Liver (tissue), 3 donors: ENCODE measurements around the gene STXBP6.

Experiments
- EGR1 ChIP-seq, 2 donors: IDR thresholded peaks; 2 replicates each; pipeline ENCODE4 v1.6.1; 2016 to 2018; ENCODE audit warnings: antibody characterized with exemption in 2 of 2, low read depth in 2 of 2
- FOXA1 ChIP-seq: IDR thresholded peaks from 2 replicates; pipeline ENCODE4 v1.6.1; 2016; ENCODE audit warnings: antibody characterized with exemption
- RXRA ChIP-seq, 2 donors: IDR thresholded peaks; 2 replicates each; pipeline ENCODE4 v1.6.1; 2017 to 2018; ENCODE audit warnings: antibody characterized with exemption in 2 of 2, mild to moderate bottlenecking in 1 of 2
- TF ChIP-seq, protein P1 (sequence below): fragments of 150-350 bp; IDR thresholded peaks from 2 replicates; pipeline ENCODE4 v1.5.1; 2017; ENCODE audit warnings: improper control_type of control experiment, low read depth, low read length; ENCODE audit not compliant: missing input control
- donor health status: healthy.
- donor health status: healthy.

DNA sequence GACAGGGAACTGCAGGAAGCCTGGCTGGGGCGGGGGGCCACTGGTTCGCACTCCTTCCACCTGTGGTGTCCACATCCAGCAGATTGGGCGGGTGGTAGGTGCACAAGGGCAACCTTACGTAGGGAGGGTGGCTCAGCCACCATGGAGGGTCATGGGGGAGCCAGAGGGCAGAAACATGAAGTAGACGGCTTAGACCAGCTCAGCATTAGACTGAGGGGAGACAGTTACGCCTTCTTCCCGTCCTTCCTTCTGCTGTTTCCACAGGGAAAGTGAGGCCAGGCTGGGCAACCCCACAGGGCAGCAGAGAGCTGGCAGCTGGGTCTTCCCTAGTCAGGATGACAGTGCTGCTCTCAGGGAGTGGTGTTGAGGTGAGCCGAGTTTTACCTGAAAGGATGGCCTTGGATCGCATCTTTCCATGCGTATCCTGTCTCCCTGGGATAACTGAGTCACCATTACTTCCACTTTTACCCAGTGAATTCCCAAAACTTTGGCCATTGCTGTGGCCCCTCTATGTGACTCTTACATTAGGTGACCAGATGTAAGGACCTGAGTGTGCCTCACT, 245.9 kb downstream of the STXBP6 start:
- TF ChIP-seq, protein P1, sequence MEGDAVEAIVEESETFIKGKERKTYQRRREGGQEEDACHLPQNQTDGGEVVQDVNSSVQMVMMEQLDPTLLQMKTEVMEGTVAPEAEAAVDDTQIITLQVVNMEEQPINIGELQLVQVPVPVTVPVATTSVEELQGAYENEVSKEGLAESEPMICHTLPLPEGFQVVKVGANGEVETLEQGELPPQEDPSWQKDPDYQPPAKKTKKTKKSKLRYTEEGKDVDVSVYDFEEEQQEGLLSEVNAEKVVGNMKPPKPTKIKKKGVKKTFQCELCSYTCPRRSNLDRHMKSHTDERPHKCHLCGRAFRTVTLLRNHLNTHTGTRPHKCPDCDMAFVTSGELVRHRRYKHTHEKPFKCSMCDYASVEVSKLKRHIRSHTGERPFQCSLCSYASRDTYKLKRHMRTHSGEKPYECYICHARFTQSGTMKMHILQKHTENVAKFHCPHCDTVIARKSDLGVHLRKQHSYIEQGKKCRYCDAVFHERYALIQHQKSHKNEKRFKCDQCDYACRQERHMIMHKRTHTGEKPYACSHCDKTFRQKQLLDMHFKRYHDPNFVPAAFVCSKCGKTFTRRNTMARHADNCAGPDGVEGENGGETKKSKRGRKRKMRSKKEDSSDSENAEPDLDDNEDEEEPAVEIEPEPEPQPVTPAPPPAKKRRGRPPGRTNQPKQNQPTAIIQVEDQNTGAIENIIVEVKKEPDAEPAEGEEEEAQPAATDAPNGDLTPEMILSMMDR = no peak
- no peak for TF ChIP-seq FOXA1
- TF ChIP-seq RXRA (IDR thresholded peaks at IDR 0.05) = no peak
- no peak for TF ChIP-seq EGR1 (IDR thresholded peaks at IDR 0.05; ENCODE audit: low read depth in 2 of 2)
